ENCODE data around the gene ARSI.

The ARSI gene

GRCh38 chr5:150295172-150295634 lies 7.5 kb downstream of the ARSI start:
- DNase-seq (ENCODE audit: insufficient read length, low spot score) = no peak

GRCh38 chr5:150294551-150295071 lies 8.1 kb downstream of the ARSI start:
- FAIRE-seq = no peak

More at GRCh38 chr5:150295172-150295634, 7.5 kb downstream of the ARSI start:
- FAIRE-seq = no peak

GRCh38 chr5:150293091-150293941 lies 9.4 kb downstream of the ARSI start:
- FAIRE-seq (no peak), DNase-seq (ENCODE audit: insufficient read length, low spot score) (no peak)

More at GRCh38 chr5:150294551-150295071, 8.1 kb downstream of the ARSI start:
- no peak for DNase-seq (ENCODE audit: insufficient read length, low spot score)

DNA sequence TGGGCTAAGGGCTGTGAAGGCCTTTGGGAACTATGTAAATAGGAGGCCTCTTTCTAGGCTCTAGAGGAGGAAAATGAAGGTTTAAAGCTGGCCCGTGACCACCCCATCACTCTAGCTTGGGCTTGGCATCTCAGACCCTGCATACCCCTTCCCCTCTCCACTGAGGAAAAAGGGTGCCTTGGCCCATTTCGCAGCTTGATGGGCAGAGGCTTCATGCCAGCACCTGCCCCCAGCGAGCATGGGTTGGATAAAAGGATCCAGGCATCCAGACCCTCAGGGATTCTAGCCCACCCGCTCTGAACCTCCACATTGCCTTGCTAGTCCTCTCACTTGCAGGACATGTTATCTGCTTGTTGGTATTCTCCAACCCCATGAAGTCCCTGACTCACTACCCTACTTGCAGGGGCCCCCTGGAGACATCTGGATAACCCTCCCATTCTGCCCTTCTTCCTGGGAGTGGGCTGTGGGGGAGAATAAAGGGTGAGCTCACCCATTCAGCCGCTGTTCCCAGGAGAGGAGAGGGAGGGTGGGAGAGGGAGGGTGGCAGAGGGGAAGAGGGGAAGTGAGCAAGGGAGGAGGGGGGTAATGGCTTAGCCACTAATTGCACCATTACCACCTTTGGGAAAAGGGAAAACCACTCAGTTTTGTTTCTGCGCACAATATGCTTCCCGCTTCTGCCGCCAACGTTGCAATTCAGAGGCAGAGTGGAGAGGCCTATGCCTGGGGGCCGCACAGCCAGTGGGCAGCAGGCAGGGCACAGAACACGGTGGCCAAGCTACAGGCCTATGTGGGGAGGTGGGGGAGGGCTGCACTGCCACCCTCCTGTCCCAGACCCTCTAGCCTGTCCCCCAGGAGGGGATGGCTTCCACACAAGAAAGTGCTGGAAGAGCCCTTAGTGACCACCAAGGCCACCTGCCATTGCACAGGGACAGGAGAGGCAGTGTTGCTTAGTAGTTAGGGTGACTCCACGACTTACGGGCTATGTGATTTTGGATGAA lies 11.0 kb downstream of the ARSI start:
- no peak for FAIRE-seq
- no peak for DNase-seq (ENCODE audit: insufficient read length, low spot score)

DNA sequence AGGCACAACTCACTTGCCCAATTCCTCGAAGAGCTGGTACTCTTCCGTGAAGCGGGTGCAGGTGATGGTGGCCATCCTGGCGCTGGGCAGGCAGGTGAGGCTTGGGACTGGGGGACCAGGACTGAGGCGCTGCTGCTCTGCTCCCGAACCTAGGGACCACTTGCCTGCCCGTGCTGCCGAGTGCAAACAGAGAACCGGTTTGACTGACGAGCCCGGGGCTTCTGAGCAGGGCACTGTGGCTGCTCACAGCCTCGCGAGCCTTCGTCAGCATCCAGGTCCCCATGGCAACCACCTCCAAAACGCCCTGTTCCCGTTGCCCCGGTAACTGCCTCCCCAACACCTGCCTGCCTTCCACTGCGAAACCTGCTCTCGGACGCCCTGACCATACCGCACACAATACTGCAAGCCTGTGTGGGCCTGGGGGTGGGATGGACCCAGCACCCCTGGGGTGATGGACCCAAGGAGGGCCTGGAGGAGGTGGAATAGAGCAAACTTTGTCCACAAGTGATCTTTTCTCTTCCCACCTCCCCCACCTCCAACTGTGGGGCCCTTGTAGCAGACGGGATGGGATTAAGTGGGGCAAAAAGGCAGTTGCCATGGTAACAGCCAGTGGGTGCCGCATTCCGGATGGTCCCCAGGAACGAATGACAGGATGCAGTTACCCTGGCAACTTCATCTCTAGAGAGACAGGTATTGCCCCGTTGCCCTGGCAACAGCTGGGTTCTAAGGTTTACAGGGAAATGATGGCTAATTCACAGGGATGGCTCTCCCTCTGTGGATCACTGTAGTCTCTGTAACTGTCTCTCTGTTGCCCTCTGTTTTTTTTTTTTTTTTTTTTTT lies 12.9 kb downstream of the ARSI start, which contains the start of gene CAMK2A:
TSS of gene CAMK2A (minus strand) at position 223 of the 840 bp plus-strand sequence. CDS start at position 75, 148 bp downstream.
- no peak for DNase-seq (ENCODE audit: insufficient read length, low spot score)
- no peak for FAIRE-seq

GRCh38 chr5:150288791-150289190 lies 13.9 kb downstream of the ARSI start:
- FAIRE-seq (no peak), DNase-seq (ENCODE audit: insufficient read length, low spot score) (no peak)

DNA sequence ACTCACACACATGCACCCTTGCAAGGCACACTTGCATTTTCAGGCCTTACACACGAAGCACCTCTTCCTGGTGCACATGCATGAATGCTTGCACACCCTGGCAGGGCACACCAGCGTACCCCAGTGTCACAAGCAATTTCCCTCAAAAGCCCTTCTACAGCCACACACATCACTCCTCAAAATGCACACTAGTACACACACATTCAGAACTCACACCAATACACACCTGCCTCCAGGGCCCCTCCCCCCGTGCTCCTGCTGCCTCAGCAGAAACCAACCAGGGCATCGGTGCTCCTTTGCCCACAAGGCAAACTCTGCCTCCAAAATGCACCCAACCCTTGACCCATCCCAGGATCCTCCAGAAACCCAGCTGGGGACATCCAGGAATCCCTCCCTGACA lies 14.3 kb downstream of the ARSI start:
- no peak for FAIRE-seq
- no peak for DNase-seq (ENCODE audit: insufficient read length, low spot score)

GRCh38 chr5:150286820-150287219 lies 15.9 kb downstream of the ARSI start:
- FAIRE-seq = no peak
- no peak for DNase-seq (ENCODE audit: insufficient read length, low spot score)

- DNase-seq (ENCODE audit: insufficient read length, low spot score) = no peak
- no peak for FAIRE-seq
Measured at GRCh38 chr5:150285114-150285513, 17.6 kb downstream of the ARSI start.

DNA sequence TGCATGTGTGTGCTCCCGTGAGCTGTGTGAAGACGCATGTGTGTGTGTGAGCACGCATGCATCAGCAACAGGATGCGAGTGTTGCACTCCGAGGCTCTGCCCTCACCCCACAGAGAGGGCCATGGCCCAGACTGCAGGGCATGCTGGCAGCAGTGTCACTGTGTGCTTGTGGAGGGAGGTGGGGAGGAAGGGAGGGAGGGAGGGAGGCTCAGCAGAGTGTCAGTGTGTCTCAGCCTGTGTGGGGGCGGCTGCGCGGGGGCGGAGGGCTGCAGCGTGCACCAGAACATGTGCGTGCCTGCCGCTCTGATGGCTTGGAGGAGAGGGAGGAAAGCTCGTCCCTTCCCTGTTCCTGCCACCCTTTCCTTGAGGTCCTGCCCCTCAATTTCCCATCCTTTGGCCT lies 18.4 kb downstream of the ARSI start:
- DNase-seq (ENCODE audit: insufficient read length, low spot score) (no peak), FAIRE-seq (no peak)

GRCh38 chr5:150283904-150284303 lies 18.8 kb downstream of the ARSI start:
- FAIRE-seq (no peak), DNase-seq (ENCODE audit: insufficient read length, low spot score) (no peak)

GRCh38 chr5:150281987-150282386 lies 20.7 kb downstream of the ARSI start:
- no peak for FAIRE-seq
- no peak for DNase-seq (ENCODE audit: insufficient read length, low spot score)

GRCh38 chr5:150279330-150280020 lies 23.2 kb downstream of the ARSI start:
- FAIRE-seq (no peak), DNase-seq (ENCODE audit: insufficient read length, low spot score) (no peak)

GRCh38 chr5:150278916-150279315 lies 23.8 kb downstream of the ARSI start:
- FAIRE-seq (no peak), DNase-seq (ENCODE audit: insufficient read length, low spot score) (no peak)

GRCh38 chr5:150278046-150278730 lies 24.5 kb downstream of the ARSI start:
- no peak for FAIRE-seq
- DNase-seq (ENCODE audit: insufficient read length, low spot score) = no peak

DNA sequence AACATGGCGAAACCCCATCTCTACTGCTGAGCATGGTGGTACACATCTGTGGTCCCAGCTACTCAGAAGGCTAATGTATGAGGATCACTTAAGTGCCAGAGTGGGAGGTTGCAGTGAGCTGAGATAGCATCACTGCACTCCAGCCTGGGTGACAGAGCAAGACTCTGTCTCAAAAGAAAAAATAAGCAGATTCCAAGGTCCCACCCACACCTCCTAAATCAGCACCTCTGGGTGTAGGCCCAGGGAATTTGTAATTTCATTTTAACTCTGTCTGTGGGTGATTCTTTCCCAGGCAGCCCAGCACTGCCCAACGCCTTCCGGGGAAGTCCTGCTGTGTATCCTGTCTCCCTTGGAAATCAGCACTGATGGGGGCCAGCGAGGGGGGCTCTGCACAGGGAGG lies 25.7 kb downstream of the ARSI start:
- no peak for FAIRE-seq
- DNase-seq (ENCODE audit: insufficient read length, low spot score) = no peak

GRCh38 chr5:150274811-150275210 lies 27.9 kb downstream of the ARSI start:
- FAIRE-seq = no peak
- no peak for DNase-seq (ENCODE audit: insufficient read length, low spot score)

DNA sequence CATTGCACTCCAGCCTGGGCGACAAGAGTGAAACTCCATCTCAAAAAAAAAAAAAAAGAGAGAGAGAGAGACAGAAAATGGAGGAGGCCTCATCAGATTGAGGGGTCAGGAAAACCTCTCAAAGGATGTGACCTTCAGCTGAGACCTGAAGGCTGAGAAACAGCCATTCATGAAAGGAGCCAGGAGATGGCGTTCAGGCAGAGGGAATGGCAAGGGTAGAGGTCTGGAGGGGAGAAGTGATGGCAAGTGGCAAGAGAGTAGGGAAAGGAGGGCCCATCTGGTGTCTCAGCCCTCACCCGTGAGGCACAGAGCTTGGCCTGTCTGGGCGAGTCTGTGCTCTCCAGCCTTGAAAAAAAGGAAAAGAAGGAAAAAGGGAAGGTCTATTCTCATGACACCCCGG lies 30.2 kb downstream of the ARSI start:
- no peak for DNase-seq (ENCODE audit: insufficient read length, low spot score)
- no peak for FAIRE-seq

- DNase-seq (ENCODE audit: insufficient read length, low spot score) = no peak
- FAIRE-seq = no peak
Measured at GRCh38 chr5:150271923-150272322, 30.8 kb downstream of the ARSI start.
